Smooth muscle cell (in vitro differentiated cells): ENCODE results near the gene PPT1. TPM values are rescaled to one million over a fixed set of nuclear protein-coding genes. Genes with fewer than 3 reads are reported as not detected.
A peak's percentile ranks its signal among the peaks of the same experiment; 100 is the strongest.

Experiments
- DNase-seq: peaks from one replicate; lab custom pipeline; 2025; ENCODE audit not compliant: unreplicated experiment; lab: John Stamatoyannopoulos, UW
- H2AFZ ChIP-seq: fragments of 200-600 bp; sonication (generic); 2 replicates; pipeline ENCODE4 v1.6.0; 2016; ENCODE audit warnings: antibody characterized with exemption, low read depth, mild to moderate bottlenecking
- H3F3A ChIP-seq: fragments of 200-600 bp; sonication (generic); 2 replicates; pipeline ENCODE4 v1.6.0; 2017; ENCODE audit warnings: antibody characterized with exemption, low read depth
- H3K27ac ChIP-seq: fragments of 200-600 bp; sonication (generic); 2 replicates; pipeline ENCODE4 v1.5.1; 2016; ENCODE audit warnings: low read depth, mild to moderate bottlenecking
- H3K27me3 ChIP-seq: fragments of 200-600 bp; sonication (generic); 2 replicates; pipeline ENCODE4 v1.6.1; 2016; ENCODE audit warnings: low read depth, mild to moderate bottlenecking
- H3K36me3 ChIP-seq: fragments of 200-600 bp; sonication (generic); 2 replicates; pipeline ENCODE4 v1.5.1; 2016; ENCODE audit warnings: low read depth
- H3K4me1 ChIP-seq: fragments of 200-600 bp; sonication (generic); 2 replicates; pipeline ENCODE4 v1.5.1; 2016; ENCODE audit warnings: low read depth
- H3K4me2 ChIP-seq: fragments of 200-600 bp; sonication (generic); 2 replicates; pipeline ENCODE4 v1.6.0; 2016; ENCODE audit warnings: mild to moderate bottlenecking
- H3K4me3 ChIP-seq: fragments of 200-600 bp; sonication (generic); 2 replicates; pipeline ENCODE4 v1.5.1; 2016; ENCODE audit warnings: mild to moderate bottlenecking
- H3K79me2 ChIP-seq: fragments of 200-600 bp; sonication (generic); 2 replicates; pipeline ENCODE4 v1.6.0; 2016; ENCODE audit warnings: low read depth, mild to moderate bottlenecking
- H3K9ac ChIP-seq: fragments of 200-600 bp; sonication (generic); 2 replicates; pipeline ENCODE4 v1.6.0; 2016; ENCODE audit warnings: low read depth
- H3K9me3 ChIP-seq: fragments of 200-600 bp; sonication (generic); replicated peaks from 2 replicates; pipeline ENCODE4 v1.5.1; 2016; ENCODE audit warnings: low read depth
- H4K20me1 ChIP-seq: fragments of 200-600 bp; sonication (generic); 2 replicates; pipeline ENCODE4 v1.6.0; 2016; ENCODE audit warnings: low read depth
- CTCF ChIP-seq: fragments of 200-600 bp; sonication (generic); IDR thresholded peaks from 2 replicates; pipeline ENCODE4 v1.5.1; 2017; ENCODE audit warnings: borderline replicate concordance, mild to moderate bottlenecking, antibody characterized with exemption; ENCODE audit not compliant: insufficient read depth, poor library complexity, severe bottlenecking
- WGBS: methylation state at CpG from one replicate; pipeline ENCODE4 v1.1.7; 2016; ENCODE audit warnings: low lambda C conversion rate; 5-methylcytosine and 5-hydroxymethylcytosine counted together
- polyA plus RNA-seq: library from polyadenylated mRNA; unstranded; fragments of >200 nt; fragmentation: Nextera tagmentation; extraction: Ambion mirVana; gene quantifications from 2 replicates; pipeline ENCODE4 v1.2.1, GENCODE V29; 2016
- total RNA-seq: library from RNA; depleted of rRNA; stranded (reverse); fragments of >200 nt; gene quantifications from 2 replicates; pipeline ENCODE4 v1.2.3, GENCODE V29; 2014

The PPT1 gene
- total and polyA plus RNA-seq, 2 experiments from 2014 or later: 72.5 to 85.6 TPM

GRCh38 chr1:40053138-40053887, 43.7 kb downstream of the PPT1 start:
- Histone ChIP-seq H3K36me3 (no peaks in the 10 kb centered on the region), H3K9me3 (no peaks in the 10 kb centered on the region), H3K4me2 (no peak overlapping the region), H3F3A (peaks cover 7% of the 10 kb centered on the region), H3K4me3 (no peak overlapping the region), H3K79me2 (peaks cover 100% of the 10 kb centered on the region), H3K27ac (no peak overlapping the region), H2AFZ (no peak overlapping the region), H4K20me1 (peaks cover 100% of the 10 kb centered on the region), H3K27me3 (no peaks in the 10 kb centered on the region), H3K4me1 (no peaks in the 10 kb centered on the region), H3K9ac (no peak overlapping the region)
- no peak for TF ChIP-seq CTCF
- DNase-seq: no peak
- WGBS: 93% methylated on average over 11 of the region's 11 CpGs

GRCh38 chr1:40050863-40051262, 46.2 kb downstream of the PPT1 start:
- WGBS: over 99% methylated on average over 3 of the region's 3 CpGs
- peaks cover 13% of the 10 kb centered on the region for H3F3A ChIP-seq
- no peak overlapping the region for H2AFZ ChIP-seq
- H3K79me2 ChIP-seq: peaks cover 100% of the 10 kb centered on the region
- H3K27ac ChIP-seq: no peak overlapping the region
- DNase-seq: no peak
- no peak overlapping the region for H3K4me2 ChIP-seq
- H3K4me1 ChIP-seq: no peaks in the 10 kb centered on the region
- TF ChIP-seq CTCF: no peak
- H3K27me3 ChIP-seq: no peaks in the 10 kb centered on the region
- no peaks in the 10 kb centered on the region for H3K9me3 ChIP-seq
- no peak overlapping the region for H3K9ac ChIP-seq
- H3K4me3 ChIP-seq: no peak overlapping the region
- H4K20me1 ChIP-seq: peaks cover 100% of the 10 kb centered on the region
- no peaks in the 10 kb centered on the region for H3K36me3 ChIP-seq

GRCh38 chr1:40049725-40050124, 47.3 kb downstream of the PPT1 start:
- Histone ChIP-seq H3F3A (peaks cover 13% of the 10 kb centered on the region), H3K36me3 (no peaks in the 10 kb centered on the region), H3K79me2 (peaks cover 100% of the 10 kb centered on the region), H3K9ac (no peak overlapping the region), H2AFZ (no peak overlapping the region), H3K27me3 (no peaks in the 10 kb centered on the region), H3K9me3 (no peaks in the 10 kb centered on the region), H4K20me1 (peaks cover 100% of the 10 kb centered on the region), H3K4me2 (peak overlapping the region; percentile 43), H3K4me1 (no peaks in the 10 kb centered on the region), H3K4me3 (no peak overlapping the region), H3K27ac (peak overlapping the region; percentile 53)
- no peak for TF ChIP-seq CTCF
- 20% methylated on average over 2 of the region's 2 CpGs for WGBS
- no peak for DNase-seq

GRCh38 chr1:40047769-40048168, 49.3 kb downstream of the PPT1 start:
- no peak for DNase-seq
- Histone ChIP-seq H2AFZ (no peak overlapping the region), H3K4me1 (peaks cover under 1% of the 10 kb centered on the region), H3K79me2 (peaks cover 100% of the 10 kb centered on the region), H3K9me3 (no peaks in the 10 kb centered on the region), H3K9ac (no peak overlapping the region), H3K4me3 (no peak overlapping the region), H3F3A (peaks cover 13% of the 10 kb centered on the region), H3K4me2 (no peak overlapping the region), H3K27ac (peak overlapping the region; percentile 66), H3K27me3 (no peaks in the 10 kb centered on the region), H4K20me1 (peaks cover 100% of the 10 kb centered on the region), H3K36me3 (no peaks in the 10 kb centered on the region)
- 83% methylated on average over 5 of the region's 5 CpGs for WGBS
- TF ChIP-seq CTCF: no peak
